Neuron (in vitro differentiated cells): ENCODE data around the gene ADPRHL1.
"Not testable (repeated sequence)": the region's sequence is repeated elsewhere in the genome, so short reads cannot be mapped to it uniquely, and the experiment has no call there.

Experiments used
- H2AFZ ChIP-seq: one replicate; pipeline ENCODE4 v1.6.1; 2013; ENCODE audit warnings: low read depth, mild to moderate bottlenecking, inconsistent platforms, low read length, moderate library complexity
- H3K27me3 ChIP-seq: one replicate; pipeline ENCODE4 v1.6.1; 2013; ENCODE audit warnings: low read length; ENCODE audit not compliant: insufficient read depth
- H3K36me3 ChIP-seq: one replicate; pipeline ENCODE4 v1.6.1; 2013; ENCODE audit warnings: low read length; ENCODE audit not compliant: insufficient read depth
- H3K4me1 ChIP-seq: one replicate; pipeline ENCODE4 v1.6.1; 2013; ENCODE audit warnings: low read length; ENCODE audit not compliant: insufficient read depth
- H3K4me3 ChIP-seq: 2 replicates; pipeline ENCODE4 v1.5.1; 2013; ENCODE audit warnings: mild to moderate bottlenecking, low read length, moderate library complexity
- H3K9me3 ChIP-seq: one replicate; pipeline ENCODE4 v1.6.1; 2013; ENCODE audit warnings: low read length

ADPRHL1 gene

DNA sequence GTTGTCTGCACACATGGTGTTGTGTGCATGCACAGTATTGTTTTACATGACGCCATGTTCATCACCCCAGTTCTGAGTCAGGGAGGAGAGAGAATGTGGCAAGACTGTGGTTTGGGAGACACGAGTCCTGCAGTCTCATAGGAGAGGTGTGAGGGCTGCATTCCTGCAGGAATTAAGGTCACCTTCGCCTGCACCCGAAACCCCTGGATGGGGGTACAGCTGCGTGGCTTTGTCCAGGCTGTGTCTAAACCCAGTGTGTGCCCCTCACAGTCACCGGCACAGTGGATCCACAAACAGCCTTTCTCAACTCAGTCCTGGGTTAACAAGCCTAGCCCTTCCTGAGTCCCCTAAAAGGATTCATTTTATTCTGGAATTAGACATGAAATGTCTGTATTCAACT lies 5.7 kb downstream of the ADPRHL1 start:
- no peaks in the 10 kb centered on the region for H3K27me3 ChIP-seq
- H3K36me3 ChIP-seq: peaks cover 2% of the 10 kb centered on the region
- H3K4me1 ChIP-seq: no peaks in the 10 kb centered on the region
- H2AFZ ChIP-seq: no peak overlapping the region
- no peak overlapping the region for H3K4me3 ChIP-seq
- peaks cover 8% of the 10 kb centered on the region for H3K9me3 ChIP-seq

DNA sequence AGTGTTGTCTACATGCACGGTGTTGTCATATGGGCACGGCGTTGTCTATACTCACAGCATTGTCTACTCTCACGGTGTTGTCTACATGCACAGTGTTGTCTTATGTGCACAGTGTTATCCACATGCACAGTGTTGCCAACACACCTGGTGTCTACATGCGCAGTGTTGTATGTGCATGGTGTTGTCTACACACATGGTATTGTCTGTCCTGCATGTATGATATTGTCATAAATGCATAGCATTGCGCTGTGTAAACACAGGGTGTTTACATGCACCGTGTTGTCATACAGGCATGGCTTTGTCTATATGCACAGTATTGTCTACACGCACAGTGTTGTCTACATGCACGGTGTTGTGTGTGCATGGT lies 6.8 kb downstream of the ADPRHL1 start:
- Histone ChIP-seq H3K4me3 (no peak overlapping the region), H3K36me3 (peaks cover 8% of the 10 kb centered on the region), H3K4me1 (no peaks in the 10 kb centered on the region), H3K27me3 (no peaks in the 10 kb centered on the region), H3K9me3 (peaks cover 16% of the 10 kb centered on the region), H2AFZ (no peak overlapping the region)

DNA sequence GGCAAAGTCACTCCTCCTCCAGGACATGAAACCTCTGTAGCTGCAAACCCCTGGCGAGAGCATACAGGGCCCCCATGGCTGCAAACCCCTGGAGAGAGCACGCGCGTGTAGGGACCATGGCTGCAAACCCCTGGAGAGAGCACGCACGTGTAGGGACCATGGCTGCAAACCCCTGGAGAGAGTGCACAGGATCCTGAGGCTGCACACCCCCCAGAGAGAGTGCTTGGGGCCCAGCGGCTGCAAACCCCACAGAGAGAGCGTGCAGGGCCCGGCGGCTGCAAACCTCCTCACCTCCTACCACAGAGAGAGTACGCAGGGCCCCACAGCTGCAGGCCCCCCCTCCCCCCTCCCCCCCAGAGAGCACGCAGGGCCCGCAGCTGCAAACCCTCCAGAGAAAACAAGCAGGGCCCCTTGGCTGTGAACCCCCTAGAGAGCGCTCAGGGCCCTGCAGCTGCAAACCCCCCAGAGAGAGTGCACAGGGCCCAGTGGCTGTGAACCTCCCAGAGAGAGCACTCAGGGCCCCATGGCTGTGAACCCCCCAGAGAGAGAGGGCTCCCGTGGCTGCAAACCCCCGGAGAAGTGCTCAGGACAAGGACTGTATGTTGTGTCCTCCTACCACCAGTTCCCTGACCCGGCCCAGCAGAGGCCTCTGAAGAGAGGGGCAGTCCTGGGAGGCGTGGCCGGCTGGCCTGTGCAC lies 7.3 kb downstream of the ADPRHL1 start:
- Histone ChIP-seq H3K36me3 (peaks cover 8% of the 10 kb centered on the region), H2AFZ (no peak overlapping the region), H3K4me1 (no peaks in the 10 kb centered on the region), H3K27me3 (no peaks in the 10 kb centered on the region), H3K4me3 (no peak overlapping the region), H3K9me3 (peaks cover 18% of the 10 kb centered on the region)

DNA sequence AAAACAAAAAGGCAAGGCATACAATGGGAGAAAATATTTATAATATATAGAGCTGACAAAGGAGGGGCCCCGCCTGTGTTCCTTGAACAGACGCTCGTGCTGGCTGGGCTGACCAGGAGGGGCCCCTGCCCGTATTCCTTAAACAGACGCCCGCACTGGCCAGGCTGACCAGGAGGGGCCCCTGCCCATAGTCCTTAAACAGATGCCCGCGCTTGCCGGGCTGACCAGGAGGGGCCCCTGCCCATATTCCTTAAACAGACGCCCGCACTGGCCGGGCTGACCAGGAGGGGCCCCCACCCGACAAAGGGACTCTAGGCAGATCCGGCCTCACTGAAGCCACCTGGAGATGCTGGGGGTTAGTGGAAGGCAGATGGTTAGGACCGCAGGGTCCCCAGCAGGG lies 9.3 kb downstream of the ADPRHL1 start:
- H3K36me3 ChIP-seq: peaks cover 8% of the 10 kb centered on the region
- peaks cover 20% of the 10 kb centered on the region for H3K9me3 ChIP-seq
- no peaks in the 10 kb centered on the region for H3K27me3 ChIP-seq
- H3K4me1 ChIP-seq: no peaks in the 10 kb centered on the region
- H2AFZ ChIP-seq: no peak overlapping the region
- no peak overlapping the region for H3K4me3 ChIP-seq

DNA sequence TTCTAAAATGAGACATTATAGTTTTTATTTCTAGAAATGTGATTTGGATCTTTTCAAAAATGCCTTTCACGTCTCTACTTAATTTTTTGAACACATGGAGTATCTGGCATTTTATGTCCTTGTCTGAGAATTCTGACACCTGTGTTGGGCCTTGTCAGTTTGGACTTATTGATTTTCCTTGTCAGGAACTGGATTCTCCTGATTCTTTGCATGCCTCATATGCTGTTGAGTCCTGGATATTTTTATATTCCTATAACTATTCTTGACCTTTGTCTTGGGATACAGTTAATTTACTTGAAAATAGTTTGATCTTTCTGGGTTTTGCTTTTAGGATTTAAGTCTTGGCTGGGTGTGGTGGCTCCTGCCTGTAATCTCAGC lies 10.3 kb downstream of the ADPRHL1 start:
- no peaks in the 10 kb centered on the region for H3K4me1 ChIP-seq
- no peak overlapping the region for H2AFZ ChIP-seq
- H3K4me3 ChIP-seq: no peak overlapping the region
- no peaks in the 10 kb centered on the region for H3K27me3 ChIP-seq
- H3K9me3 ChIP-seq: peaks cover 20% of the 10 kb centered on the region
- peaks cover 8% of the 10 kb centered on the region for H3K36me3 ChIP-seq

DNA sequence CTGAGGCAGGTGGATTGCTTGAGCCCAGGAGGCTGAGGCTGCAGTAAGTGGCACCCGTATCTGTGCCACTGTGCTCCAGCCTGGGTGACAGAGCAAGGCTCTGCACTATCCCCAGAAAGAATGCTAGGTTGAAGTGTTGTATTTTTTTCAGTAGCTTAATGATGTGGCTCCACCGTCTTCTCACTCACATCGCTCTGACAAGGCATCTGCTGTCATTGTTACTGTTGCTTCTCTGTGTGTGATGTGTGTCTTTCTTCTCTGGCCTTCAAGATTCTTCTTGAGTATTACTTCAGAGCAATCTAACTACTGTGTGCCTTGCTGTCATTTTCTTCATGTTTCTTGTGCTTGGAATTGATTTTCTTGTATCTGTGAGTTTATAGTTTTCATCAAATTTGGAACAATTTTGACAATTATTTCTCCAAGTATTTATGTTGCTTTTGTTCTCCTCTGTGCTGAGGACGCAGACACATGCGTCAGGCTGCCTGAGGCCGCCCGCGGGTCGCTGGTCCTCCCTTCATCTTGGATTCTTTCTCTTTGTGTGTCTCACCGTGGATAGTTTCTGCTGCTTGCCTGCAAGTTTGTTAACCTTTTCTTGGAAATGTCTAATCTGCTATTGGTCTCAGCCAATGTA lies 10.8 kb downstream of the ADPRHL1 start:
- Histone ChIP-seq H3K4me1 (no peaks in the 10 kb centered on the region), H2AFZ (no peak overlapping the region), H3K27me3 (no peaks in the 10 kb centered on the region), H3K9me3 (peaks cover 20% of the 10 kb centered on the region), H3K4me3 (no peak overlapping the region), H3K36me3 (peaks cover 8% of the 10 kb centered on the region)

DNA sequence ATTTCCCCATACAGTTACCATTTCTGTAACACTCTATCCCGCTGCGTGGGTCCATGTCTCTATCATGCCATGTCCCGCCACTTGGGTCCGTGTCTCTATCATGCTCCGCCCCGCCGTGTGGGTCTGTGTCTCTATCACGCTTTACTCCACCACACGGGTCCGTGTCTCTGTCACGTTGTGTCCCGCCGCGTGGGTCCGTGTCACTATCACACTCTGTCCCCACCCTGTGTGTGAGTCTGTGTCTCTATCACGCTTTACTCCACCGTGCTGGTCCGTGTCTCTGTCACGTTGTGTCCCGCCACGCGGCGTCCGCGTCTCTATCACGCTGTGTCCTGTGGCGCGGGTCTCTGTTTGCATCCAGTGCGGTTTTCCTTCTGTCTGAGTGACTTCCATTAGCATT lies 11.6 kb downstream of the ADPRHL1 start:
- Histone ChIP-seq H2AFZ (no peak overlapping the region), H3K4me3 (no peak overlapping the region), H3K36me3 (peaks cover 8% of the 10 kb centered on the region), H3K9me3 (peaks cover 16% of the 10 kb centered on the region), H3K4me1 (no peaks in the 10 kb centered on the region), H3K27me3 (no peaks in the 10 kb centered on the region)

DNA sequence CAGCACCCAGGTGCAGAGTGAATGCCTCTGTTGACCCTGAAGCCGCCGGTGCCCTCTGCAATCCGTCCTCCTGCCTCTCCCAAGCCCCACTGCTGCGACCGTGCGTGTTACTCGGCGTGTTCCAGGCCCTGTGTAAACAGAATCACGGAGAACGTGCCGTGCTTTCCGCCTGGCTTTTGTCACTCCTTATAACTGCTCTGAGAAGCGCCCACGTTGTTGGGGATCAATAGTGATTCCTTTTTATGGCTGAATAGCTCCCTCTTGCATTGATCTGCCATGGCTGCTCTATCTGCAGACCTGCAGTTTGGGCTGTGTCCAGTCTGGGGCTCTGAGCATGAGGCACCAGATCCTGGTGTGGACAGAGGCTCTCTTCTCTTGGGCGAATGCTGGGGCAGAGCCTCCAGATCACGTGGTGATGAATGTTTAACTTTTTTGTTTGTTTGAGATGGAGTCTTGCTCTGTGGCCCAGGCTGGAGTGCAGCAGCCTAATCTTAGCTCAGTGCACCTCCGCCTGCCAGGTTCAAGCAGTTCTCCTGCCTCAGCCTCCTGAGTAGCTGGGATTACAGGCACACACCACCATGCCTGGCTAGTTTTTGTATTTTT lies 15.8 kb downstream of the ADPRHL1 start:
- peaks cover 5% of the 10 kb centered on the region for H3K36me3 ChIP-seq
- H2AFZ ChIP-seq: no peak overlapping the region
- H3K27me3 ChIP-seq: no peaks in the 10 kb centered on the region
- H3K4me1 ChIP-seq: no peaks in the 10 kb centered on the region
- peaks cover 11% of the 10 kb centered on the region for H3K9me3 ChIP-seq
- no peak overlapping the region for H3K4me3 ChIP-seq

DNA sequence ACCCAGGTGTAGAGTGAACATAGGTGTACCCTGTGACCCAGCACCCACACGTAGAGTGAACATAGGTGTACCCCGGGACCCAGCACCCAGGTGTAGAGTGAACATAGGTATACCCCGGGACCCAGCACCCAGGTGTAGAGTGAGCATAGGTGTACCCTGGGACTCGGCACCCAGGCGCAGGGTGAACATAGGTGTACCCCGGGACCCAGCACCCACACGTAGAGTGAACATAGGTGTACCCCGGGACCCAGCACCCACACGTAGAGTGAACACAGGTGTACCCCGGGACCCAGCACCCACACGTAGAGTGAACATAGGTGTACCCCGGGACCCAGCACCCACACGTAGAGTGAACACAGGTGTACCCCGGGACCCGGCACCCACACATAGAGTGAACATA lies 16.4 kb downstream of the ADPRHL1 start:
- H3K9me3 ChIP-seq, H2AFZ ChIP-seq, H3K27me3 ChIP-seq: not testable (repeated sequence)

DNA sequence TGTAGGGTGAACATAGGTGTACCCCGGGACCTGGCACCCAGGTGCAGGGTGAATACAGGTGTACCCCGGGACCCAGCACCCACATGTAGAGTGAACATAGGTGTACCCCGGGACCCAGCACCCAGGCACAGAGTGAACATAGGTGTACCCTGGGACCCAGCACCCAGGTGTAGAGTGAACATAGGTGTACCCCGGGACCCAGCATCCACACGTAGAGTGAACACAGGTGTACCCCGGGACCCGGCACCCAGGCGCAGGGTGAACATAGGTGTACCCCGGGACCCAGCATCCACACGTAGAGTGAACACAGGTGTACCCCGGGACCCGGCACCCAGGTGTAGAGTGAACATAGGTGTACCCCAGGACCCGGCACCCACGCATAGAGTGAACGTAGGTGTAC lies 17.4 kb downstream of the ADPRHL1 start:
- H3K27me3 ChIP-seq, H3K4me3 ChIP-seq, H3K9me3 ChIP-seq, H2AFZ ChIP-seq, H3K4me1 ChIP-seq, H3K36me3 ChIP-seq: not testable (repeated sequence)

More for the DNA sequence above, 16.4 kb downstream of the ADPRHL1 start:
- not testable (repeated sequence) for H3K36me3 ChIP-seq, H3K4me1 ChIP-seq, H3K4me3 ChIP-seq

DNA sequence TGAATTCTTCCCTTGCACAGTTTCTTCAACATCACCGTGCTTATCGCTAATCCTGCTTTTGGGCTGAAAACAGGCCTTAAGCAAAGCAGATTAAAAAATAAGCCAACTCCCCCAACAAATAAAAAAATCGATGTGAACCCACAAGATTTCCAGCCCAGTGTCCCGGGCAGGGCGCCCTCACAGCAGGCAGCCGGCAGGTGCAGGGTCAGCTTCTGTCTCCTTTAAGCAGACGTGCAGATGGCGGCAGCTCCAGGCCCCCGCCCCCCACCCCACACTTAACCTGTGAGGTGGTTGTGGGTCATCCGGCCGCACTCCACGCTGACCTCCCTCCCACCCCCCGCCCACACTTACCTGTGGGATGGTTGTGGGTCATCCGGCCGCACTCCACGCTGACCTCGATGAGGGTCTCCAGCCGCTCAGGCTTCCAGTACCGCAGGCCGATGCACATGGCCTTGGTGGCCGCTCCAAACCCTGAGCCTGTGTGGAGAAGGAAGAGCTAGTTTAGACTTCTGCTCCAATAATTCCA lies 19.8 kb downstream of the ADPRHL1 start:
- no peaks in the 10 kb centered on the region for H3K9me3 ChIP-seq
- H3K27me3 ChIP-seq: no peaks in the 10 kb centered on the region
- no peaks in the 10 kb centered on the region for H3K36me3 ChIP-seq
- H3K4me3 ChIP-seq: no peak overlapping the region
- no peaks in the 10 kb centered on the region for H3K4me1 ChIP-seq
- no peak overlapping the region for H2AFZ ChIP-seq

DNA sequence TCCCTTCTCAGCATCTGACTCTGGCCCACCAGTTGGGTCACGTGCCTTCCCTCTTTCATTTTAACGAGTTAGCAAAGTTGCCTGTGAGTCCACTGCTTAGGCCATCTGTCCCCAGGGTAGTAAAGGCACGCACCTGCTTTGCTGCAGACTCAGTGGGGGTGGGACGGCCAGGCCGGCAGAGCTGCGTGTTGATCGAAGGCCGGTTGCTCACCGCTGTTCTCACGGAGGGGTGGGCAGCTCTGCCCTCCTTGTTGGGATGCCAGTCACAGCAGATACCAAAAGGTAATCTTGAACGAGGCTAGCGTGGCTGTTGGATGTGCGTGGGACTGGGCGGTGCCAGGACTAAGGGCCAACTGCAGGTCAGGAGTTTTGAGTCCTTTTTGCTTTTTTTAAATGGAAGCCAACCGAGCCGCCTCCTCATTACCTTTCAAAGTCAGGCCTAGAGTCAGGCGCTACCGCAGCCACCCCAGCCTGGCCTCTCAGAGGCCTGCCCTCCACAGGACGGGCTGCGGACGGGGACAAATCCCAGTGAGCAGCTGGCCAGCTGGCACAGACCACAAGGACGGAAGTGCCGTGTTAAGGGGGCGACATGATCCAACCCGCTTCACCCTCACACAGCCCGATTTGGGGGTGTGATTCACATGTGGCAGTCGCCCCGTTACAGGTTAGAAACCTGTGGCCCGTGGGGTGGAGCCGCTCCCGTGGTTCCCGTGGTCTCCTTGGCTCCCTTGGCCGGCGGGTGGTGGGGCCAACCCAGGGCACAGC lies 20.6 kb downstream of the ADPRHL1 start:
- Histone ChIP-seq H3K27me3 (no peaks in the 10 kb centered on the region), H2AFZ (no peak overlapping the region), H3K4me1 (no peaks in the 10 kb centered on the region), H3K36me3 (no peaks in the 10 kb centered on the region), H3K9me3 (no peaks in the 10 kb centered on the region), H3K4me3 (no peak overlapping the region)

DNA sequence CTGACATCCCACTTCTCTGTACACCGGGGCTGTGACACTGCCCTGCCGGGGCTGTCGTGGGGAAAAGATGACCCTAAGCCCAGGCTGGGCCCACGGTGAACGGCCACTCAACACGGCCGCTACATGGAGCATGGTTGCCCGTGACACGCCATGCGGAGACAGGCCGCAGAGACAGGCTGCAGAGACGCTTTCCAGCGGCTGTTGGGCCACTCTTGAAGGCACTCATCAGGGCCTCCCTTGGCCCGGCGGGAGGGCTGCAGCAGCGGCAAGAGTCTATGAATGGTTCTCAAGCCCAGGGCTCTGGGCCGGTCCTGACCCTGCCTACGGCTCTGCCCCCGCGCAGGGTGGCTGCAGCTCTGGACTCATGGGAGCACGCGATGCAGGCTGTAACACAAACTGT lies 22.1 kb downstream of the ADPRHL1 start:
- H3K4me3 ChIP-seq: no peak overlapping the region

More for the DNA sequence above, 22.1 kb downstream of the ADPRHL1 start:
- Histone ChIP-seq H3K27me3 (no peaks in the 10 kb centered on the region), H3K9me3 (no peaks in the 10 kb centered on the region), H3K4me1 (no peaks in the 10 kb centered on the region), H3K36me3 (no peaks in the 10 kb centered on the region), H2AFZ (no peak overlapping the region)
